PC-9 (cell line): Measurements from ENCODE around the gene LIN7B. TPM values are rescaled to one million over a fixed set of nuclear protein-coding genes. Genes with fewer than 3 reads are reported as not detected.
A peak's percentile ranks its signal among the peaks of the same experiment; 100 is the strongest.

Experiments used
- BruUV-seq: library from RNA; stranded (reverse); fragments of 400-500 nt; replicated peaks from 2 replicates; lab custom pipeline; 2021; lab: Mats Ljungman, UMichigan
- CTCF ChIA-PET: fragments of 300-600 bp; sonication (Branson Sonifier 250); formaldehyde crosslinking; loops from one replicate; lab custom pipeline; 2022; ENCODE audit warnings: antibody characterized with exemption; lab: Charles Lee
- POLR2A ChIA-PET: fragments of 300-600 bp; sonication (Branson Sonifier 250); formaldehyde crosslinking; loops from one replicate; lab custom pipeline; 2022; ENCODE audit warnings: antibody characterized with exemption; ENCODE audit not compliant: unreplicated experiment; lab: Charles Lee
- DNase-seq, 2 experiments: peaks; one replicate each; pipeline versions ENCODE4 v3.0.0 to v3.0.0-alpha.2; 2015 to 2022; ENCODE audit warnings: mixed read lengths in 1 of 2
- H2AFZ ChIP-seq: fragments of 200-600 bp; sonication (generic); 2 replicates; pipeline ENCODE4 v1.8.1; 2017; ENCODE audit warnings: antibody characterized with exemption
- H3F3A ChIP-seq: fragments of 200-600 bp; sonication (generic); 2 replicates; pipeline ENCODE4 v1.8.1; 2017; ENCODE audit warnings: antibody characterized with exemption, mild to moderate bottlenecking, low read depth; ENCODE audit not compliant: insufficient read depth
- H3K27ac ChIP-seq: fragments of 200-600 bp; sonication (generic); 2 replicates; pipeline ENCODE4 v1.6.1; 2016; ENCODE audit warnings: mixed run types
- H3K27me3 ChIP-seq: fragments of 200-600 bp; sonication (generic); 2 replicates; pipeline ENCODE4 v1.6.1; 2016; ENCODE audit warnings: low read depth, mixed run types; ENCODE audit not compliant: insufficient read depth
- H3K36me3 ChIP-seq: fragments of 200-600 bp; sonication (generic); 2 replicates; pipeline ENCODE4 v1.6.1; 2016; ENCODE audit warnings: low read depth, mixed run types
- H3K4me1 ChIP-seq: fragments of 200-600 bp; sonication (generic); replicated peaks from 2 replicates; pipeline ENCODE4 v1.6.1; 2016; ENCODE audit warnings: mixed run types; ENCODE audit not compliant: insufficient read depth
- H3K4me2 ChIP-seq: fragments of 200-600 bp; sonication (generic); 2 replicates; pipeline ENCODE4 v1.6.1; 2017; ENCODE audit warnings: mixed run types
- H3K4me3 ChIP-seq: fragments of 200-600 bp; sonication (generic); 2 replicates; pipeline ENCODE4 v1.6.1; 2016; ENCODE audit warnings: mixed run types
- H3K79me2 ChIP-seq: fragments of 200-600 bp; sonication (generic); 2 replicates; pipeline ENCODE4 v1.6.1; 2017; ENCODE audit warnings: low read depth, mixed run types
- H3K9me2 ChIP-seq: fragments of 200-600 bp; sonication (generic); 2 replicates; pipeline ENCODE4 v1.8.1; 2017; ENCODE audit warnings: mild to moderate bottlenecking; ENCODE audit not compliant: insufficient read depth
- H3K9me3 ChIP-seq: fragments of 200-600 bp; sonication (generic); 2 replicates; pipeline ENCODE4 v1.8.1; 2016; ENCODE audit warnings: low read depth; ENCODE audit not compliant: insufficient read depth
- H4K20me1 ChIP-seq: fragments of 200-600 bp; sonication (generic); 2 replicates; pipeline ENCODE4 v1.8.1; 2017; ENCODE audit not compliant: insufficient read depth
- EZH2 ChIP-seq: fragments of 200-600 bp; sonication (generic); IDR thresholded peaks from 2 replicates; pipeline ENCODE4 v1.8.0; 2017; ENCODE audit warnings: antibody characterized with exemption, low read depth
- intact Hi-C: fragments of 100-400 bp; cut with micrococcal nuclease; formaldehyde crosslinking; loops from one replicate; pipeline ENCODE4 v1.10.0; 2022; ENCODE audit not compliant: unreplicated experiment
- total RNA-seq: library from RNA; stranded (reverse); gene quantifications from 2 replicates; pipeline ENCODE4 v1.2.3, GENCODE V29; 2021
- TF ChIP-seq, protein P1 (sequence below): fragments of 200-600 bp; sonication (generic); conservative IDR thresholded peaks from 2 replicates; pipeline ENCODE4 v1.6.1; 2017; ENCODE audit warnings: mixed run types, antibody characterized with exemption, mild to moderate bottlenecking, moderate library complexity

LIN7B gene
- total RNA-seq, 1 experiment from 2014 or later: 7.0 TPM

DNA sequence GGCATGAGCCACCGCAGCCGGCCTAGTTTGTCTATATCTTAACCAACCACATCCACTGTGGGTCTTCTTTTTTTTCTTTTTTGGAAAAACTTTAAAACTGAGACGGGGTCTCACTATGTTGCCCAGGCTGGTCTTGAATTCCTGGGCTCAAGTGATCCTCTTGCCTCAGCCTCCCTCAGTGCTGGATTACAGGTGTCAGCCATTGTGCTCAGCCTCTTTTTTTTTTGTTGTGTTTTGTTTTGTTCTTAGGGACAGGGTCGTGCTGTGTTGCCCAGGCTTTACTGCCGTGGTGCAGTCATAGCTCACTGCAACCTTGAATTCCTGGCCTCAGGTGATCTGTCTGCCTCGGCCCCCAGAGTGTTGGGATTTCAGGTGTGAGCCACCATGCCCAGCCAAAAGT is 21.5 kb upstream of the LIN7B start:
- ChIA-PET CTCF (no interaction called here), POLR2A (no interaction called here)
- Histone ChIP-seq H3F3A (peaks cover 78% of the 10 kb centered on the region), H3K4me1 (peaks cover under 1% of the 10 kb centered on the region), H3K9me3 (no peaks in the 10 kb centered on the region), H3K4me3 (no peak overlapping the region), H3K27me3 (no peaks in the 10 kb centered on the region), H3K79me2 (peaks cover 79% of the 10 kb centered on the region), H4K20me1 (peaks cover 100% of the 10 kb centered on the region), H3K27ac (no peak overlapping the region), H2AFZ (no peak overlapping the region), H3K4me2 (no peak overlapping the region), H3K36me3 (peaks cover 66% of the 10 kb centered on the region), H3K9me2 (no peaks in the 10 kb centered on the region)
- TF ChIP-seq, protein P1, sequence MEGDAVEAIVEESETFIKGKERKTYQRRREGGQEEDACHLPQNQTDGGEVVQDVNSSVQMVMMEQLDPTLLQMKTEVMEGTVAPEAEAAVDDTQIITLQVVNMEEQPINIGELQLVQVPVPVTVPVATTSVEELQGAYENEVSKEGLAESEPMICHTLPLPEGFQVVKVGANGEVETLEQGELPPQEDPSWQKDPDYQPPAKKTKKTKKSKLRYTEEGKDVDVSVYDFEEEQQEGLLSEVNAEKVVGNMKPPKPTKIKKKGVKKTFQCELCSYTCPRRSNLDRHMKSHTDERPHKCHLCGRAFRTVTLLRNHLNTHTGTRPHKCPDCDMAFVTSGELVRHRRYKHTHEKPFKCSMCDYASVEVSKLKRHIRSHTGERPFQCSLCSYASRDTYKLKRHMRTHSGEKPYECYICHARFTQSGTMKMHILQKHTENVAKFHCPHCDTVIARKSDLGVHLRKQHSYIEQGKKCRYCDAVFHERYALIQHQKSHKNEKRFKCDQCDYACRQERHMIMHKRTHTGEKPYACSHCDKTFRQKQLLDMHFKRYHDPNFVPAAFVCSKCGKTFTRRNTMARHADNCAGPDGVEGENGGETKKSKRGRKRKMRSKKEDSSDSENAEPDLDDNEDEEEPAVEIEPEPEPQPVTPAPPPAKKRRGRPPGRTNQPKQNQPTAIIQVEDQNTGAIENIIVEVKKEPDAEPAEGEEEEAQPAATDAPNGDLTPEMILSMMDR: no peak
- TF ChIP-seq EZH2: no peak
- no TSS peak for BruUV-seq
- intact Hi-C loops: no loop called here
- no peak for DNase-seq

DNA sequence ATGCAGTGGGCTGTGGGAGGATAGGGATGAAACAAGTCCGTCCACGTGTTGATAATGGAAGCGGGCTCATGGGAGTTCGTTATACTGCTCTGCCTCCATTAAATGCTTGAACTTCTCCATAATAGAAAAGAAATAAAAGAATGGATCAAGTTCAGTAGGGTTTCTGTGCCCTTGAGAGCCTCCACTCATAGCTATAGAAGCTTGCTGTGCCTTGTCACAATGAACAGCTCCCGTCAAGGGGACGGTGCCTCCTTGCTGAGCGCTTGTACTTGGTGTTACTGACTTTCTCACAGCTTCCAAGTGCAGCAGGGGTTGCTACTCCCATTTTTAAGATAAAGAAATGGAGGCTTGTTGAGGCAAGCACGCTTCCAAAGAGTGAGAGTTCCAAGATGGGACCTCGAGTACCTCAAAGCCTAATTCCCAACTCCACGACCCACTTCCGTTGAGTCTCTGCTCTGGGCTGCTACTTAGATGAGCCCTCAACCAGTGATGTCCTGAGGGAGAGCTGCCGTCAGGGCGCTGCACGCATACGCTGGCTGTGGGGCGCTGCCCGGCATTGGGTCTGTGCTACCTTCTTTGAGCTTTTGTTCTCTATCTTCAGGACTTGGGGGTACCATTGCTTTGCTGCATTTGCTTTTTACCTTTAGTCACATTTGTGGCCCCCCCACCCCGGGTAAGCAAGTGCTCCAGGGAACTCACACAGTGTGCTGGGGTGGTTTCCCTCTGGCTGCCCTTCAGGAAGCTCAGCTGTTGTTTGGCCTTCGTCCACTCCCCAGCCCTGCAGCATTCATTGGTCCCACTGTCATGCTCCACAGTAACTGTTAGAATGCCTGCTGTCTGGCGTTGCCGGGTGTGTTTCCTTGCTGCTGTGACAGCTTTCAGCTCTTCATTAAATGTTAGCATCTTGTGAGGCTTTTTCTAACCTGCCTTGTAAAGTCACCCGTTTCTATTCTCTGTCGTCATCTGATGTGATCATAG is 19.4 kb upstream of the LIN7B start:
- no peaks in the 10 kb centered on the region; the same call in 1 of the 2 replicates for H3K4me1 ChIP-seq
- no peak for DNase-seq
- intact Hi-C loops: loop anchor here (5.0 kb wide), 1 partner anchor 103 kb away; no protein-coding TSS in a partner anchor
- H3K4me2 ChIP-seq: no peak overlapping the region
- no peaks in the 10 kb centered on the region for H3K9me3 ChIP-seq
- H3K36me3 ChIP-seq: peaks cover 69% of the 10 kb centered on the region
- H3K9me2 ChIP-seq: no peaks in the 10 kb centered on the region
- peaks cover 74% of the 10 kb centered on the region for H3K79me2 ChIP-seq
- no peak overlapping the region for H3K4me3 ChIP-seq
- ChIA-PET CTCF (no interaction called here), POLR2A (no interaction called here)
- H3K27ac ChIP-seq: no peak overlapping the region
- no TSS peak for BruUV-seq
- peaks cover 98% of the 10 kb centered on the region for H4K20me1 ChIP-seq
- H2AFZ ChIP-seq: no peak overlapping the region
- peaks cover 91% of the 10 kb centered on the region for H3F3A ChIP-seq
- TF ChIP-seq, protein P1: no peak
- TF ChIP-seq EZH2: no peak
- H3K27me3 ChIP-seq: no peaks in the 10 kb centered on the region

DNA sequence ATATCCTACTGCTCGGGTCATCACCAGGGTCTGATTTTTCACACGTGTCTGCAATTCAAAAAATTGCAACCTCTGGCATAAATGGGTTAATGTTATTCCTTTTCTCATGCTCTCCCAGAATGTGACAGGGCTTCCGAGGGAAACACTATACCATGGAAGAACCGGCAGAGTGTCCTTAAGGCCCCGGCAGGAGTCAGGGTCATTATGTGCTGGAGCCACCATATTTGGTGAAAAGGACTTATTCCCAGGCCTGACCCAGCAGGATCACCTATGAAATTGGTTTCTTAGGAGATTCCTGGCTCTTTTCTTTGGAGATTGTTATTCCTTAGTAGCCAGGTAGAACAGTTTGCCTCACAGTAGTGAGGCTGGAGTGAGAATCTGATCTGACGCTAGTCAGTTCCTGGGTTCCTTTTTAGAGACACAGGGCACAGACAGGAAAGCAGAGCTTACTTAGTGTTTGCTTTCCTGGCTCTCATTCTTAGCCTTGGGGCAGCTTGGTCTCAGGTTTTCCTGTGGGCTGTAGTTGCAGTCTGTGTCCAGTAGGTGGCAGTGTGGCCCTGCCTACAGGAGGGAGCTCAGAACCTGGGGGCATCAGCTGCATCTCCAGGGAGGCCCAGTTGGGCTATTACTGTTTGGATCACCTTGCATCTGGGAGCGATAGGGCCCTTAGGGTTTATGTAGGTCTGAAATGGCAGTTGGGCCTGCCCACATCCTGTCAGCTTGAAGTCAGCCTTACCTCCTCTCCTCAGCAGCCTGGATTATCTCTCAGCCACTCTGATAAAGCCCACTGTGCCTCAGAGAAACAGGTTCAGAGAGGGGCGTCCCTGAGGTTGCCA is 16.5 kb upstream of the LIN7B start:
- Histone ChIP-seq H3K27ac (0 out of 2 replicates have a peak overlapping the region, but pooled peaks have one; percentile 31), H3K9me2 (no peaks in the 10 kb centered on the region), H3K4me1 (no peaks in the 10 kb centered on the region; the same call in 1 of the 2 replicates), H3K4me3 (no peak overlapping the region), H3K36me3 (peaks cover 49% of the 10 kb centered on the region), H2AFZ (no peak overlapping the region), H4K20me1 (peaks cover 90% of the 10 kb centered on the region), H3K9me3 (no peaks in the 10 kb centered on the region), H3K27me3 (no peaks in the 10 kb centered on the region), H3F3A (peaks cover 69% of the 10 kb centered on the region), H3K4me2 (no peak overlapping the region), H3K79me2 (peaks cover 59% of the 10 kb centered on the region)
- peak; percentile 74 to 75 for DNase-seq
- ChIA-PET CTCF (interaction anchor here (0.5 to 1.3 kb wide), 13 partner anchors 16 to 461 kb away, joined by 3 to 21 read pairs (median 4); partner anchors contain the start of genes DBP, GYS1, RCN3 and RUVBL2), POLR2A (interaction anchor here (0.5 to 1.0 kb wide), 8 partner anchors 17 to 567 kb away, joined by 4 to 6 read pairs (median 5); partner anchors contain the start of genes LIN7B and PIH1D1)
- intact Hi-C loops: loop anchor here (1.0 to 5.0 kb wide), 2 partner anchors 100 to 127 kb away; no protein-coding TSS in a partner anchor
- TF ChIP-seq, protein P1: peak; percentile 100
- no peak for TF ChIP-seq EZH2
- BruUV-seq: no TSS peak
